Neural cell (in vitro differentiated cells): ENCODE data around the gene CACNA2D4. TPM values are rescaled to one million over a fixed set of nuclear protein-coding genes. Genes with fewer than 3 reads are reported as not detected.

ENCODE experiments used
- H2AFZ ChIP-seq: fragments of 200-600, 300-800 bp; sonication (generic), shearing (Covaris generic); 2 replicates; pipeline ENCODE4 v1.6.0; 2014; ENCODE audit warnings: low read depth, mild to moderate bottlenecking, antibody characterized with exemption, low read length, moderate library complexity
- H3F3A ChIP-seq: fragments of 200-600 bp; shearing (Covaris generic); 2 replicates; pipeline ENCODE4 v1.6.1; 2016; ENCODE audit warnings: mild to moderate bottlenecking, moderate library complexity, mixed read lengths, antibody characterized with exemption, low read length; ENCODE audit not compliant: insufficient read depth, poor library complexity, severe bottlenecking
- H3K27ac ChIP-seq: fragments of 200-600, 300-800 bp; sonication (generic), shearing (Covaris generic); 2 replicates; pipeline ENCODE4 v1.5.1; 2014; ENCODE audit warnings: mild to moderate bottlenecking, low read length, moderate library complexity
- H3K27me3 ChIP-seq: fragments of 300-800, 200-600 bp; sonication (generic), shearing (Covaris generic); 2 replicates; pipeline ENCODE4 v1.6.0; 2014; ENCODE audit warnings: mild to moderate bottlenecking, low read depth, low read length, moderate library complexity; ENCODE audit not compliant: insufficient read depth
- H3K36me3 ChIP-seq: fragments of 300-800, 200-600 bp; sonication (generic), shearing (Covaris generic); 2 replicates; pipeline ENCODE4 v1.5.1; 2014; ENCODE audit warnings: mild to moderate bottlenecking, antibody characterized with exemption, low read length, moderate library complexity; ENCODE audit not compliant: insufficient read depth
- H3K4me2 ChIP-seq: fragments of 300-800, 200-600 bp; sonication (generic), shearing (Covaris generic); 2 replicates; pipeline ENCODE4 v1.6.0; 2014; ENCODE audit warnings: mild to moderate bottlenecking, low read length
- H3K4me3 ChIP-seq: fragments of 300-800, 200-600 bp; sonication (generic), shearing (Covaris generic); 2 replicates; pipeline ENCODE4 v1.5.1; 2014; ENCODE audit warnings: mild to moderate bottlenecking, low read length, moderate library complexity
- H3K79me2 ChIP-seq: fragments of 200-600 bp; shearing (Covaris generic); replicated peaks from 2 replicates; pipeline ENCODE4 v1.6.0; 2014; ENCODE audit warnings: mild to moderate bottlenecking, low read length, moderate library complexity; ENCODE audit not compliant: insufficient read depth
- H3K9ac ChIP-seq: fragments of 300-800, 200-600 bp; sonication (generic), shearing (Covaris generic); 2 replicates; pipeline ENCODE4 v1.6.1; 2016; ENCODE audit warnings: mild to moderate bottlenecking, low read length, mixed read lengths
- H3K9me2 ChIP-seq: fragments of 200-600 bp; shearing (Covaris generic); 2 replicates; pipeline ENCODE4 v1.6.1; 2016; ENCODE audit warnings: mild to moderate bottlenecking, low read length, mixed read lengths; ENCODE audit not compliant: insufficient read depth
- H3K9me3 ChIP-seq: fragments of 200-600, 300-800 bp; sonication (generic), shearing (Covaris generic); 2 replicates; pipeline ENCODE4 v1.6.1; 2016; ENCODE audit warnings: mild to moderate bottlenecking, mixed run types, low read length, moderate library complexity, mixed read lengths
- H4K20me1 ChIP-seq: fragments of 200-600 bp; shearing (Covaris generic); 2 replicates; pipeline ENCODE4 v1.6.1; 2016; ENCODE audit warnings: mild to moderate bottlenecking, mixed run types; ENCODE audit not compliant: insufficient read depth
- EP300 ChIP-seq: fragments of 450-650 bp; conservative IDR thresholded peaks from 2 replicates; pipeline ENCODE4 v1.6.1; 2014; ENCODE audit warnings: antibody characterized with exemption, mild to moderate bottlenecking, moderate library complexity; ENCODE audit not compliant: poor library complexity, severe bottlenecking
- EZH2 ChIP-seq: fragments of 200-600, 300-800 bp; shearing (Covaris generic), sonication (generic); IDR thresholded peaks from 2 replicates; pipeline ENCODE4 v1.6.1; 2014; ENCODE audit warnings: antibody characterized with exemption, low read length, borderline replicate concordance, mild to moderate bottlenecking; ENCODE audit not compliant: insufficient read depth, poor library complexity, severe bottlenecking
- MXI1 ChIP-seq: fragments of 450-650 bp; conservative IDR thresholded peaks from 2 replicates; pipeline ENCODE4 v1.6.1; 2014; ENCODE audit warnings: antibody characterized with exemption, mild to moderate bottlenecking; ENCODE audit not compliant: poor library complexity, severe bottlenecking
- POLR2AphosphoS5 ChIP-seq: IDR thresholded peaks from 2 replicates; pipeline ENCODE4 v1.6.1; 2012
- RAD21 ChIP-seq: fragments of 450-650 bp; conservative IDR thresholded peaks from 2 replicates; pipeline ENCODE4 v1.6.1; 2014; ENCODE audit warnings: antibody characterized with exemption, mild to moderate bottlenecking, moderate library complexity
- SMC3 ChIP-seq: fragments of 450-650 bp; conservative IDR thresholded peaks from 2 replicates; pipeline ENCODE4 v1.6.1; 2014; ENCODE audit warnings: antibody characterized with exemption, mild to moderate bottlenecking, moderate library complexity; ENCODE audit not compliant: poor library complexity
- TAF1 ChIP-seq: IDR thresholded peaks from 2 replicates; pipeline ENCODE4 v1.6.1; 2012; ENCODE audit warnings: low read depth
- polyA plus RNA-seq: library from polyadenylated mRNA; depleted of rRNA; stranded (reverse); fragments of >200 nt; gene quantifications from 2 replicates; pipeline ENCODE4 v1.2.3, GENCODE V29; 2014
- TF ChIP-seq, protein P1 (sequence below): fragments of 450-650 bp; IDR thresholded peaks from 2 replicates; pipeline ENCODE4 v1.5.1; 2014; ENCODE audit warnings: antibody characterized with exemption, mild to moderate bottlenecking, moderate library complexity; ENCODE audit not compliant: poor library complexity, severe bottlenecking
- TF ChIP-seq, protein P2 (sequence below): IDR thresholded peaks from 2 replicates; pipeline ENCODE4 v1.6.1; 2012; ENCODE audit warnings: borderline replicate concordance

The CACNA2D4 gene
- polyA plus RNA-seq, 1 donor from 2014 or later: not detected

GRCh38 chr12:1910468-1910867 lies 8.0 kb downstream of the CACNA2D4 start (continued):
- TF ChIP-seq POLR2AphosphoS5: no peak

GRCh38 chr12:1908758-1909157 lies 9.7 kb downstream of the CACNA2D4 start:
- Histone ChIP-seq H3F3A (no peaks in the 10 kb centered on the region), H2AFZ (no peak overlapping the region), H3K79me2 (no peaks in the 10 kb centered on the region), H3K9me2 (no peaks in the 10 kb centered on the region), H3K9me3 (no peaks in the 10 kb centered on the region), H3K36me3 (no peaks in the 10 kb centered on the region), H3K9ac (no peak overlapping the region), H3K27ac (no peak overlapping the region), H3K4me3 (no peak overlapping the region), H4K20me1 (no peaks in the 10 kb centered on the region), H3K4me2 (no peak overlapping the region), H3K27me3 (no peaks in the 10 kb centered on the region)
- TF ChIP-seq TAF1 (no peak), RAD21 (no peak), EZH2 (no peak), SMC3 (no peak), POLR2AphosphoS5 (no peak), EP300 (no peak), MXI1 (no peak)
- TF ChIP-seq, protein P1, sequence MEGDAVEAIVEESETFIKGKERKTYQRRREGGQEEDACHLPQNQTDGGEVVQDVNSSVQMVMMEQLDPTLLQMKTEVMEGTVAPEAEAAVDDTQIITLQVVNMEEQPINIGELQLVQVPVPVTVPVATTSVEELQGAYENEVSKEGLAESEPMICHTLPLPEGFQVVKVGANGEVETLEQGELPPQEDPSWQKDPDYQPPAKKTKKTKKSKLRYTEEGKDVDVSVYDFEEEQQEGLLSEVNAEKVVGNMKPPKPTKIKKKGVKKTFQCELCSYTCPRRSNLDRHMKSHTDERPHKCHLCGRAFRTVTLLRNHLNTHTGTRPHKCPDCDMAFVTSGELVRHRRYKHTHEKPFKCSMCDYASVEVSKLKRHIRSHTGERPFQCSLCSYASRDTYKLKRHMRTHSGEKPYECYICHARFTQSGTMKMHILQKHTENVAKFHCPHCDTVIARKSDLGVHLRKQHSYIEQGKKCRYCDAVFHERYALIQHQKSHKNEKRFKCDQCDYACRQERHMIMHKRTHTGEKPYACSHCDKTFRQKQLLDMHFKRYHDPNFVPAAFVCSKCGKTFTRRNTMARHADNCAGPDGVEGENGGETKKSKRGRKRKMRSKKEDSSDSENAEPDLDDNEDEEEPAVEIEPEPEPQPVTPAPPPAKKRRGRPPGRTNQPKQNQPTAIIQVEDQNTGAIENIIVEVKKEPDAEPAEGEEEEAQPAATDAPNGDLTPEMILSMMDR: no peak
- TF ChIP-seq, protein P2, sequence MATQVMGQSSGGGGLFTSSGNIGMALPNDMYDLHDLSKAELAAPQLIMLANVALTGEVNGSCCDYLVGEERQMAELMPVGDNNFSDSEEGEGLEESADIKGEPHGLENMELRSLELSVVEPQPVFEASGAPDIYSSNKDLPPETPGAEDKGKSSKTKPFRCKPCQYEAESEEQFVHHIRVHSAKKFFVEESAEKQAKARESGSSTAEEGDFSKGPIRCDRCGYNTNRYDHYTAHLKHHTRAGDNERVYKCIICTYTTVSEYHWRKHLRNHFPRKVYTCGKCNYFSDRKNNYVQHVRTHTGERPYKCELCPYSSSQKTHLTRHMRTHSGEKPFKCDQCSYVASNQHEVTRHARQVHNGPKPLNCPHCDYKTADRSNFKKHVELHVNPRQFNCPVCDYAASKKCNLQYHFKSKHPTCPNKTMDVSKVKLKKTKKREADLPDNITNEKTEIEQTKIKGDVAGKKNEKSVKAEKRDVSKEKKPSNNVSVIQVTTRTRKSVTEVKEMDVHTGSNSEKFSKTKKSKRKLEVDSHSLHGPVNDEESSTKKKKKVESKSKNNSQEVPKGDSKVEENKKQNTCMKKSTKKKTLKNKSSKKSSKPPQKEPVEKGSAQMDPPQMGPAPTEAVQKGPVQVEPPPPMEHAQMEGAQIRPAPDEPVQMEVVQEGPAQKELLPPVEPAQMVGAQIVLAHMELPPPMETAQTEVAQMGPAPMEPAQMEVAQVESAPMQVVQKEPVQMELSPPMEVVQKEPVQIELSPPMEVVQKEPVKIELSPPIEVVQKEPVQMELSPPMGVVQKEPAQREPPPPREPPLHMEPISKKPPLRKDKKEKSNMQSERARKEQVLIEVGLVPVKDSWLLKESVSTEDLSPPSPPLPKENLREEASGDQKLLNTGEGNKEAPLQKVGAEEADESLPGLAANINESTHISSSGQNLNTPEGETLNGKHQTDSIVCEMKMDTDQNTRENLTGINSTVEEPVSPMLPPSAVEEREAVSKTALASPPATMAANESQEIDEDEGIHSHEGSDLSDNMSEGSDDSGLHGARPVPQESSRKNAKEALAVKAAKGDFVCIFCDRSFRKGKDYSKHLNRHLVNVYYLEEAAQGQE: no peak

DNA sequence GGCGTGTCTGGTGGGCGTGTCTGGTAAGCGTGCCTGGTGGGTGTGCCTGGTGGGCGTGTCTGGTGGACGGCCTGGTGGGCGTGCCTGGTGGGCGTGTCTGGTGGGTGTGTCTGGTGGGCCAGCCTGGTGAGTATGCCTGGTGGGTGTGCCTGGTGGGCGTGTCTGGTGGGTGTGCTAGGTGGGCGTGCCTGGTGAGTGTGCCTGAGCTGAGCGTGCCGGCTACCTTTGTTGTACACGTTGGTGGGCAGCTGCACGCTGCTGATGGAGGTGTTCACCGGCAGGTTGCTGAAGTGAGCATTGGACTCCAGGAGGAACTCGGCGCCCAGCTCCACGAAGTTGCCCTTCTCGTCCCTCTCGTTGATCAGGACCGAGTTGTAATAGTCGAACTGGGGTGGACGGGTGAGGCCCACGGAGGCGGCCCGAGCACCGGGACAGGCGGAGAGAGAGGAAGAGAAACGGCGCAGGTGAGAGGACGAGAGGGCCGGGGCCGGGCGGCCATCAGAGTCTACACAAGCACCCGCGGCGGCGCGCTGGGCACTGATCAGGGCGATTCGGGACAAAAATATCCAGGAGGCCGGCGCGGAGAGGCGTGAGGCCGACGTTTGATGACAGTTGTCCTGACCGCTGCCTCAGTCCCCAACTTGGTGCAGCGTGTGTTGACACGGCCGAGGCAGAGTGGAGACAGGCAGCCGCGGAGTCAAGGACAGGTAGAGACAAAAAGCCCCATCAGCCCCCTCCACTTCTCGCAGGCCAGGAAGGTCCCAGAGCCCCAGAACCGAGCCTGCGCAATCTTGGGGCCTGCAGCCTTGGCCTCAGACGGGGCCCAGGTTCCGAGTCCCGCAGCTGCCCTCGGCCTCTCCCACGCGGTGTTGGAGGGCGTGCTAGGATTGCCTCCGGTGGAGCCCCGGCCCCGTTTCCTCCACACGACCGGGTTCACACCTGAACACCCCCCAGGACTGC lies 10.5 kb downstream of the CACNA2D4 start:
- no peaks in the 10 kb centered on the region for H3K36me3 ChIP-seq
- H4K20me1 ChIP-seq: no peaks in the 10 kb centered on the region
- H2AFZ ChIP-seq: no peak overlapping the region
- H3K27me3 ChIP-seq: no peaks in the 10 kb centered on the region
- no peak overlapping the region for H3K4me3 ChIP-seq
- no peaks in the 10 kb centered on the region for H3K9me2 ChIP-seq
- no peaks in the 10 kb centered on the region for H3K9me3 ChIP-seq
- TF ChIP-seq, protein P2: no peak
- TF ChIP-seq, protein P1: no peak
- TF ChIP-seq TAF1 (no peak), POLR2AphosphoS5 (no peak), EZH2 (no peak), EP300 (no peak), MXI1 (no peak), SMC3 (no peak), RAD21 (no peak)
- no peaks in the 10 kb centered on the region for H3K79me2 ChIP-seq
- H3K9ac ChIP-seq: no peak overlapping the region
- no peak overlapping the region for H3K4me2 ChIP-seq
- H3K27ac ChIP-seq: no peak overlapping the region
- H3F3A ChIP-seq: no peaks in the 10 kb centered on the region
